HG03520 (cell line): Measurements from ENCODE around the gene STEAP1B.

Experiments
- ATAC-seq: cut with Tn5 transposase; IDR thresholded peaks from one replicate; pipeline ENCODE4 v1.9.1; 2021; ENCODE audit warnings: mild to moderate bottlenecking, moderate library complexity; ENCODE audit not compliant: unreplicated experiment

The STEAP1B gene

DNA sequence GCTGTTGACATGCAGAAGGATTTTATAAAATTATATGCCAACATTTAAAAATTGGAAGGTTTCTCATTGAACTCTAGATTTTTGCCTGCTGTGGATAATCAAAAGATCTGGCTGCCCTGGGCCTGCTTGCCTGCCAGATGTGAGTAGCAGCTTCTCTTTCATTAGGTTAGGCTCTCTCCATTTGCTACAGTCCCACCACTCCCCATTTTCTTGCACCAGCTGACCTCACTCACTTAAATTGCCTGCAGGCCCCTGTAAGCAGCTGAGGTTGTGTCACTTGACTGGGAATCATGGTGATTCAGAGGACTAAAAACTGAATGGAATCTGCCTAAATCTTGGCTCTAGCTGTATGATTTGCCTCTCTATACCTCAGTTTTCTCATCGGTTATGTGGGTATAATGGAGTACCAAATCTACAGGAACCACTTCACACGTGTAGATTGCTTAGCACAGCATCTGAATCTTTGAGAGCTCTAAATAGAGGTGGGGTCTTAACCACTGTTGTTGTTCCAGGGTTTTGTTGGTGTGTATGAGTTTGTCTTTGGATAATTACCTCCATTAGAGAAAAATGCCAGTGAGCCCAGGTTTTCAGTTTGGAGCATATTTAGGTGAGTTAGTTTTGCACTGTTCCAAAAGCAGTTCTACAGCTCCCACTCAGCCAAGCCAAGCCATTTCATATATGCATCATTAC, 124.5 kb downstream of the STEAP1B start:
- ATAC-seq: no peak

DNA sequence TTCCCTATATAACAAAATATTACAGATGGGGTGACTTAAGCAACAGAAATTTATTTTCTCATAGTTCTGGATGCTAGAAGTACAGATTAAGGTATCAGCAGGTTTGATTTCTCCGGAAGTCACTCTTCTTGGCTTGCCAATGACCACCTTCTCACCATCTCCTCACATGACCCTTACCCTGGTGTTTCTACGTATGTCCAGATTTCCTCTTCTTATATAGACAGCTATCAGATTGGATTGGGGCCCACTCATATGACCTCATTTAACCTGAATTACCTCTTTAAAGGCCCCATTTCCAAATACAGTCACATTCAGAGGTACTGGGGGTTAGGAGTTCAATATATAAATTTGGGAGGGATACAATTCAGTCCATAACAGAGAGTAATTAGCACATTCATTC, 126.1 kb downstream of the STEAP1B start:
- ATAC-seq: no peak

DNA sequence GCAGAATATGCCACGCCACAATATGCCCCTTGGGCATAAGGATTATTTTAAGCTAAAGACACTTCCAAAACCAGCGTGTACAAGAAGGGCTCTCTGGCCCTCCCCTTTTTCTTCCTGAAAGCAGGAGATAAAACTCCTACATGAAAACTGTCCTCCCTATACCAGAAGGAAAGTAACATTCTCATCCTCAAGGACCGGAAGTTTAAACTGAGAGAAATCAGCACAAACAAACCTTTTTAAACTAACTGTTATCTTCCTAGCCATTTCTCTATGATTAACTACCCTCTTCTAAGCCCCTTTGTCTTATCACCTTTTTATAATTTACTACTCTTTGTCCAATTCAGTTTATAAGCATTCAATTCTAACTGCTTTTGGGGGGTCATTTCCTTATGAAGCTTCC, 126.6 kb downstream of the STEAP1B start:
- no peak for ATAC-seq

DNA sequence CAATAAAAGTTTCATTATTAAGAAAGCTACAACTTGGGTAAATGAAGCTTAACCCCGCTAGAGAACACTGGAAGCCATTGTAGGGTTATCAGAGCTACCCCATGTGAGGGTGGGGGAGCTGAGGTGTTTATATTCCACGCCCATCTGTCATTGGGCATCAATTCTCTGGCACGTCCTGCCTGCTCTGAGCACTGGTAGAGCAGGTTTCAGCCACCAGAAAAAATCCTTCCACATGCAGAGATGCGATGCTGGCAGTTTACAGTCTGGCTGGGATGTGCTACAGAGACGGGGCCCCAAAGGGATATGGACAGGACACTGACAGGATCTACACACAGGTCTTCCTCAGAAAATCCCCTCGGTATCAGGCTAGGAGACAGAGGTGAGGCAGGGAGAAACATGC, 127.1 kb downstream of the STEAP1B start:
- no peak for ATAC-seq

DNA sequence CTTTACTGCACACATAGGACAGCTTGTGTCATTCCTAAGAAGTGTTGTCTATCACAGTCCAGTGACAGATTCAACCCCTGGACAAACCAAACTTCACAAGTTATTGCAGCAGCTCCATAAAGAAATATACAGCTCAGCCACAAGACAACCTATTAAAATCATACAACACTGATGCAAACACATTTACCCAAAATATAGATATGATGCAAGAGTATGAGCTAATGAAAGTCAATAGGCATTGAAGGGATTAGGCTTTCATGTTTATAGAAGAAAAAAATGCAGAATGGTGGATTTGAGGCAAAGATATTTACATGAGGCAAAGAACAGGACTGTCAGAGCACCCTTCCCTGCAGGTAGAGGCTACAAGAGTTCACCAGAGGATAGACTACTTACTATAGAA, 128.1 kb downstream of the STEAP1B start:
- ATAC-seq: no peak
